Measurements from ENCODE around the gene ZHX3.

ZHX3 gene

GRCh38 chr20:41170386-41171105 lies 147.0 kb downstream of the ZHX3 start:
- Histone ChIP-seq H3K27ac (ENCODE audit: low read length) (peak overlapping the region; percentile 46), H3K36me3 (ENCODE audit: control insufficient read depth in 2 of 2, insufficient read depth in 2 of 2, low read length in 2 of 2) (peaks cover 51 to 72% of the 10 kb centered on the region in 2 donors), H3K9me3 (ENCODE audit: control insufficient read depth in 2 of 2, low read length in 2 of 2) (no peaks in the 10 kb centered on the region)

GRCh38 chr20:41169791-41170351 lies 147.7 kb downstream of the ZHX3 start:
- H3K36me3 ChIP-seq (ENCODE audit: control insufficient read depth in 2 of 2, insufficient read depth in 2 of 2, low read length in 2 of 2): peaks cover 57 to 77% of the 10 kb centered on the region in 2 donors
- H3K4me1 ChIP-seq (ENCODE audit: control insufficient read depth, insufficient read depth, low read length): peaks cover 24% of the 10 kb centered on the region
- H3K9me3 ChIP-seq (ENCODE audit: control insufficient read depth in 2 of 2, low read length in 2 of 2): no peaks in the 10 kb centered on the region
- no peak overlapping the region for H3K4me3 ChIP-seq (ENCODE audit: low read length in 2 of 2)
- H3K27ac ChIP-seq (ENCODE audit: low read length): peak overlapping the region; percentile 46
- H3K9ac ChIP-seq (ENCODE audit: low read length in 2 of 2): no peak overlapping the region
- H3K27me3 ChIP-seq (ENCODE audit: control insufficient read depth in 1 of 2, insufficient read depth in 2 of 2, low read length in 2 of 2): no peaks in the 10 kb centered on the region

More at GRCh38 chr20:41170386-41171105, 147.0 kb downstream of the ZHX3 start:
- Histone ChIP-seq H3K4me1 (ENCODE audit: control insufficient read depth, insufficient read depth, low read length) (peaks cover 30% of the 10 kb centered on the region), H3K4me3 (ENCODE audit: low read length in 2 of 2) (no peak overlapping the region), H3K9ac (ENCODE audit: low read length in 2 of 2) (no peak overlapping the region), H3K27me3 (ENCODE audit: control insufficient read depth in 1 of 2, insufficient read depth in 2 of 2, low read length in 2 of 2) (no peaks in the 10 kb centered on the region)

- Histone ChIP-seq H3K27me3 (ENCODE audit: control insufficient read depth in 1 of 2, insufficient read depth in 2 of 2, low read length in 2 of 2) (no peaks in the 10 kb centered on the region), H3K9ac (ENCODE audit: low read length in 2 of 2) (no peak overlapping the region), H3K4me1 (ENCODE audit: control insufficient read depth, insufficient read depth, low read length) (peaks cover 17% of the 10 kb centered on the region), H3K36me3 (ENCODE audit: control insufficient read depth in 2 of 2, insufficient read depth in 2 of 2, low read length in 2 of 2) (peaks cover 63 to 83% of the 10 kb centered on the region in 2 donors), H3K27ac (ENCODE audit: low read length) (peak overlapping the region; percentile 31), H3K4me3 (ENCODE audit: low read length in 2 of 2) (no peak overlapping the region), H3K9me3 (ENCODE audit: control insufficient read depth in 2 of 2, low read length in 2 of 2) (no peaks in the 10 kb centered on the region)
These were observed 148.3 kb downstream of the ZHX3 start for GRCh38 chr20:41169162-41169690.

DNA sequence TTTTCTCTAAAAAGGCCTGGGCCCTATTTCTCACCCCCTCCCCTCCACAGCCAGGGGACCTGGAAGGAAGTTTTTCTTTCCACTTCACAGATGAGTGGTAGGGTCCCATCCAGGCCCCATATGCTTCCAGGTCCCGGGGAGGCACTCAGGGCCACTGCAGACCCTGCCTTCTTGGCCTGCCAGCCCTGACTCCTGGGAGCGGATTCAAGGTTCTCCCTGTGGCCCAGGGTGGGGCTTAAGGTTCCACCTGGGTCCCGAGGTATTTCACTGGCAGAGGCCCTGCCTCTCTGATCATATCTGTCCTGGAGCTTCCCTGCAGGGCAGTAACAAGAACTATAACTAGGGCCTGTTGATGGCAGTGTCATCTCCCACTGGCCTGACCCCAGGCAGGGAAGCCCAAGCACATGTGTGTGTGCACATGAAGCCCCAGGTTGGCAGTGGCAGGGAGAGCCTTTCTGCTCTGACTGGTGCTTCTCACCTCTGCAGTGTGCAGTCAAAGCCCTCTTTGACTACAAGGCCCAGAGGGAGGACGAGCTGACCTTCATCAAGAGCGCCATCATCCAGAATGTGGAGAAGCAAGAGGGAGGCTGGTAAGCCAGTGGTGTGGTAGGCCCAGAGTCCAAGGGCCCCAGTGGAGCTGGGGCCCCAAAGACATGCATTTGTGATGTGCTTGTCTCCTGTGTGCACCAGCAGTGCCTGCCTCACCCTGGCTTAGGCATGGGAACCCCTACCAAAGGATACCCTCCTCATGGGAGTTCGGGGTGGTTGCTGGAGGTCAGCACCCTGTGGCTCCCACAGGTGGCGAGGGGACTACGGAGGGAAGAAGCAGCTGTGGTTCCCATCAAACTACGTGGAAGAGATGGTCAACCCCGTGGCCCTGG lies 149.0 kb downstream of the ZHX3 start:
- H3K4me1 ChIP-seq (ENCODE audit: control insufficient read depth, insufficient read depth, low read length): peaks cover 10% of the 10 kb centered on the region
- H3K4me3 ChIP-seq (ENCODE audit: low read length in 2 of 2): no peak overlapping the region
- no peaks in the 10 kb centered on the region for H3K27me3 ChIP-seq (ENCODE audit: control insufficient read depth in 1 of 2, insufficient read depth in 2 of 2, low read length in 2 of 2)
- peaks cover 63 to 85% of the 10 kb centered on the region in 2 donors for H3K36me3 ChIP-seq (ENCODE audit: control insufficient read depth in 2 of 2, insufficient read depth in 2 of 2, low read length in 2 of 2)
- H3K9me3 ChIP-seq (ENCODE audit: control insufficient read depth in 2 of 2, low read length in 2 of 2): no peaks in the 10 kb centered on the region
- peak overlapping the region; percentile 6 for H3K27ac ChIP-seq (ENCODE audit: low read length)
- H3K9ac ChIP-seq (ENCODE audit: low read length in 2 of 2): no peak overlapping the region

- peaks cover 65 to 91% of the 10 kb centered on the region in 2 donors for H3K36me3 ChIP-seq (ENCODE audit: control insufficient read depth in 2 of 2, insufficient read depth in 2 of 2, low read length in 2 of 2)
- peaks cover 3% of the 10 kb centered on the region for H3K4me1 ChIP-seq (ENCODE audit: control insufficient read depth, insufficient read depth, low read length)
- no peak overlapping the region for H3K9ac ChIP-seq (ENCODE audit: low read length in 2 of 2)
- no peaks in the 10 kb centered on the region for H3K27me3 ChIP-seq (ENCODE audit: control insufficient read depth in 1 of 2, insufficient read depth in 2 of 2, low read length in 2 of 2)
- peak overlapping the region; percentile 6 for H3K27ac ChIP-seq (ENCODE audit: low read length)
- no peaks in the 10 kb centered on the region for H3K9me3 ChIP-seq (ENCODE audit: control insufficient read depth in 2 of 2, low read length in 2 of 2)
- no peak overlapping the region for H3K4me3 ChIP-seq (ENCODE audit: low read length in 2 of 2)
These were observed 149.9 kb downstream of the ZHX3 start for GRCh38 chr20:41167481-41168253.

DNA sequence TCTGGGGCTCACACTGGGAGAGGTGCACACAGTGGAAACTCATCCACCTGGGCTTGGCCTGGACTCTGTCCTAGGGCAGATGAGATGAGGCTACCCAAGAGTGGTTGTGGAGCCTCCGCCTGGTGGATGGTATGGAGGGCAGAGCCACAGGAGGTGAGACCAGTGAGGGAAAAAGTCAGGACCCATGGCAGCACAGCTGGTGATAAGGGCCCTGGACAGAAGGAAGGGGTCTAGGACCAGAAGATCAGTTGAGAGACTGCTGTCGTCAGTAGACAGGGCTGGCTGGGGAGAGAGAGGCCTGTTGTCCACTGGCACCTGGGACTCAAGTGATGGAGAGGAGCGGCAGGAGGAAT lies 150.4 kb downstream of the ZHX3 start:
- Histone ChIP-seq H3K9ac (ENCODE audit: low read length in 2 of 2) (no peak overlapping the region), H3K4me1 (ENCODE audit: control insufficient read depth, insufficient read depth, low read length) (no peaks in the 10 kb centered on the region), H3K36me3 (ENCODE audit: control insufficient read depth in 2 of 2, insufficient read depth in 2 of 2, low read length in 2 of 2) (peaks cover 70 to 91% of the 10 kb centered on the region in 2 donors), H3K9me3 (ENCODE audit: control insufficient read depth in 2 of 2, low read length in 2 of 2) (no peaks in the 10 kb centered on the region), H3K4me3 (ENCODE audit: low read length in 2 of 2) (no peak overlapping the region), H3K27me3 (ENCODE audit: control insufficient read depth in 1 of 2, insufficient read depth in 2 of 2, low read length in 2 of 2) (no peaks in the 10 kb centered on the region), H3K27ac (ENCODE audit: low read length) (no peak overlapping the region)

- H3K27me3 ChIP-seq (ENCODE audit: control insufficient read depth in 1 of 2, insufficient read depth in 2 of 2, low read length in 2 of 2): no peaks in the 10 kb centered on the region
- no peaks in the 10 kb centered on the region for H3K9me3 ChIP-seq (ENCODE audit: control insufficient read depth in 2 of 2, low read length in 2 of 2)
- peaks cover 3% of the 10 kb centered on the region for H3K4me1 ChIP-seq (ENCODE audit: control insufficient read depth, insufficient read depth, low read length)
- H3K36me3 ChIP-seq (ENCODE audit: control insufficient read depth in 2 of 2, insufficient read depth in 2 of 2, low read length in 2 of 2): peaks cover 70 to 87% of the 10 kb centered on the region in 2 donors
- no peak overlapping the region for H3K27ac ChIP-seq (ENCODE audit: low read length)
- H3K4me3 ChIP-seq (ENCODE audit: low read length in 2 of 2): no peak overlapping the region
- no peak overlapping the region for H3K9ac ChIP-seq (ENCODE audit: low read length in 2 of 2)
These were observed 151.1 kb downstream of the ZHX3 start for GRCh38 chr20:41166201-41167117.

GRCh38 chr20:41165001-41165882 lies 152.3 kb downstream of the ZHX3 start:
- H3K4me1 ChIP-seq (ENCODE audit: control insufficient read depth, insufficient read depth, low read length): peaks cover 3% of the 10 kb centered on the region
- H3K9ac ChIP-seq (ENCODE audit: low read length in 2 of 2): no peak overlapping the region
- peaks cover 71 to 87% of the 10 kb centered on the region in 2 donors for H3K36me3 ChIP-seq (ENCODE audit: control insufficient read depth in 2 of 2, insufficient read depth in 2 of 2, low read length in 2 of 2)
- H3K27me3 ChIP-seq (ENCODE audit: control insufficient read depth in 1 of 2, insufficient read depth in 2 of 2, low read length in 2 of 2): no peaks in the 10 kb centered on the region
- no peak overlapping the region for H3K27ac ChIP-seq (ENCODE audit: low read length)
- H3K9me3 ChIP-seq (ENCODE audit: control insufficient read depth in 2 of 2, low read length in 2 of 2): no peaks in the 10 kb centered on the region
- no peak overlapping the region for H3K4me3 ChIP-seq (ENCODE audit: low read length in 2 of 2)

GRCh38 chr20:41163821-41164220 lies 153.7 kb downstream of the ZHX3 start:
- H3K9ac ChIP-seq (ENCODE audit: low read length in 2 of 2): no peak overlapping the region
- H3K4me3 ChIP-seq (ENCODE audit: low read length in 2 of 2): no peak overlapping the region
- H3K4me1 ChIP-seq (ENCODE audit: control insufficient read depth, insufficient read depth, low read length): peaks cover 3% of the 10 kb centered on the region
- H3K27me3 ChIP-seq (ENCODE audit: control insufficient read depth in 1 of 2, insufficient read depth in 2 of 2, low read length in 2 of 2): no peaks in the 10 kb centered on the region
- H3K36me3 ChIP-seq (ENCODE audit: control insufficient read depth in 2 of 2, insufficient read depth in 2 of 2, low read length in 2 of 2): peaks cover 68 to 80% of the 10 kb centered on the region in 2 donors
- no peaks in the 10 kb centered on the region for H3K9me3 ChIP-seq (ENCODE audit: control insufficient read depth in 2 of 2, low read length in 2 of 2)
- no peak overlapping the region for H3K27ac ChIP-seq (ENCODE audit: low read length)
